H1 (cell line): ENCODE measurements around the gene FAM83C. TPM values are rescaled to one million over a fixed set of nuclear protein-coding genes. Genes with fewer than 3 reads are reported as not detected.

Experiments used
- KDM1A ChIP-seq: fragments of 200-600, 300-600 bp; sonication (generic); IDR thresholded peaks from 2 replicates; pipeline ENCODE4 v1.7.1; 2016; ENCODE audit warnings: mild to moderate bottlenecking, low read length, borderline replicate concordance
- KDM4A ChIP-seq: IDR thresholded peaks from one replicate; pipeline ENCODE4 v1.7.1; 2012; ENCODE audit warnings: low read depth, mild to moderate bottlenecking, moderate library complexity, low read length, inconsistent platforms; ENCODE audit not compliant: severe bottlenecking
- POLR2AphosphoS5 ChIP-seq: IDR thresholded peaks from 2 replicates; pipeline ENCODE4 v1.6.1; 2011; ENCODE audit warnings: low read depth, low read length
- RAD21 ChIP-seq, 2 experiments: IDR thresholded peaks in 1 of 2; conservative IDR thresholded peaks in 1 of 2; 2 replicates each; pipeline ENCODE4 v1.6.1; 2011; ENCODE audit warnings: low read depth in 2 of 2, low read length in 2 of 2, improper control_type of control experiment in 1 of 2, inconsistent platforms in 1 of 2, mild to moderate bottlenecking in 1 of 2, moderate library complexity in 1 of 2
- RNF2 ChIP-seq: fragments of 200-900, 300-1000 bp; sonication (generic); IDR thresholded peaks from 2 replicates; pipeline ENCODE4 v1.7.1; 2016; ENCODE audit warnings: borderline replicate concordance, low read depth, mild to moderate bottlenecking, antibody characterized with exemption, low read length; ENCODE audit not compliant: poor library complexity, severe bottlenecking; ENCODE audit errors: missing control alignments
- SP1 ChIP-seq: IDR thresholded peaks from 2 replicates; pipeline ENCODE4 v1.6.1; 2011; ENCODE audit warnings: low read depth, low read length
- polyA plus RNA-seq, 7 experiments: library from polyadenylated mRNA; depleted of rRNA in 3 of 7; stranded (reverse) in 5 of 7; unstranded in 2 of 7; fragments of >200 nt in 5 of 7; fragments of 200-250 nt in 2 of 7; gene quantifications; 1 replicate in 5 of 7; 2 replicates in 1 of 7; 4 replicates in 1 of 7; pipeline versions ENCODE4 v1.2.1 to v1.2.3, GENCODE V29; 2011 to 2013; ENCODE audit warnings: missing spikeins in 2 of 7, mixed read lengths in 2 of 7
- total RNA-seq: library from RNA; stranded (reverse); fragmentation: NEBNext Ultra II Directional; extraction: Animal tissue kit (Norgen Biotek cat#: 25700); gene quantifications from 2 replicates; pipeline ENCODE4 v1.2.1, GENCODE V29; 2021
- TF ChIP-seq, protein P1 (sequence below): IDR thresholded peaks from 2 replicates; pipeline ENCODE4 v1.6.1; 2012; ENCODE audit warnings: inconsistent platforms
- TF ChIP-seq, protein P2 (sequence below): fragments of 300-600 bp; sonication (generic); IDR thresholded peaks from 2 replicates; pipeline ENCODE4 v1.7.1; 2012; ENCODE audit warnings: low read length, moderate library complexity, mild to moderate bottlenecking, inconsistent platforms; ENCODE audit not compliant: insufficient replicate concordance

FAM83C gene
- total and polyA plus RNA-seq, 2 of the 8 experiments (the other 6 are each of a cell fraction or from before 2014, with no cell fraction given), result not detected

DNA sequence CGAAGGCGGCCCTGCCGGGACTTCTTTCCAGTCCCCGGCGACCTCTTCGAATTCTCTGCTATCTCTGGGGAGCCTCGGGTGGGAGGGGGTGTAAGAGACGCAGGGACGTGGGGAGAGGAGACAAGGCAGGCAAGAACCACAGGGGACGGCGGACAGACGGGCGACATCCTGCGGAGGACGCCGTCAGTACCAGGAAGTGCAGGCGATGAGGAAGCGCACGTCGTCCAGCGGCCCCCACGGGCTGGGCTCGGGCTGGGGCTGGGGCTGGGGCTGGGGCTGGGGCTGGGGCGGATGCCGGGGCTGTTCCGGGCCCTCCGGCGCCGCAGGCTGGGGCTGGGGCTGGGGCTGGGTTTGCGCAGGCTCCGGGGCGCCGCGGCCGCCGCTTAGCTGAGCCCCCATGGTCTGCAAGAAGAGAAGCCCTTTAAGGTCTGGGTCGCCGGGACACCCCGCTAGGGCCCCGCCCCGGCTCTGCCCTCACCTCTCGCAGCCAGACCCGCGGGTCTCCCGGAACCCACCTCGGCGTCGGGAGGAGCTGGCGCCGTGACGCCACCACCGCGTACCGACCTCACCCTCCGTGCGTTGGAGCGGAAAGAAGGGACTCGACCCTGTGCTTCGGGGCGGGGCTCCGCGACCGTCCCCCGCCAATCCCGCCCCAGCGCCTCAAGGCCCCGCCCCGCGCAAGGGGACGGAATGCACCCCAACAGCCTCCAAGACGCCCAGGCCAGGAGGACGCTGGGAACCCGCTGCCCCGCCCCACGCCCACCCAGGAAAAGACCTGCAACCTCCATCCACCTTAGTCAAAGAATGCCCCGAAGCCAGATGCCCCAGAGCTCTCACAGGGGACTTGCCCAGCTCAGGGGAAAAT lies 14.5 kb downstream of the FAM83C start, which contains the start of gene MMP24OS (continued):
- TF ChIP-seq, protein P1, sequence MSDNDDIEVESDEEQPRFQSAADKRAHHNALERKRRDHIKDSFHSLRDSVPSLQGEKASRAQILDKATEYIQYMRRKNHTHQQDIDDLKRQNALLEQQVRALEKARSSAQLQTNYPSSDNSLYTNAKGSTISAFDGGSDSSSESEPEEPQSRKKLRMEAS, result peak; percentile 21; the same call in 1 of the 2 replicates
- TF ChIP-seq POLR2AphosphoS5 (peak; percentile 90), RAD21 (IDR thresholded peaks at IDR 0.05 in 1 of 2, conservative IDR thresholded peaks at IDR 0.05 in 1 of 2; ENCODE audit: low read depth in 2 of 2, low read length in 2 of 2) (peak in 1 of 2 experiments; percentile 5; a peak in 1 of 4 replicates), SP1 (no peak), KDM4A (no peak), KDM1A (no peak), RNF2 (no peak)
- TF ChIP-seq, protein P2, sequence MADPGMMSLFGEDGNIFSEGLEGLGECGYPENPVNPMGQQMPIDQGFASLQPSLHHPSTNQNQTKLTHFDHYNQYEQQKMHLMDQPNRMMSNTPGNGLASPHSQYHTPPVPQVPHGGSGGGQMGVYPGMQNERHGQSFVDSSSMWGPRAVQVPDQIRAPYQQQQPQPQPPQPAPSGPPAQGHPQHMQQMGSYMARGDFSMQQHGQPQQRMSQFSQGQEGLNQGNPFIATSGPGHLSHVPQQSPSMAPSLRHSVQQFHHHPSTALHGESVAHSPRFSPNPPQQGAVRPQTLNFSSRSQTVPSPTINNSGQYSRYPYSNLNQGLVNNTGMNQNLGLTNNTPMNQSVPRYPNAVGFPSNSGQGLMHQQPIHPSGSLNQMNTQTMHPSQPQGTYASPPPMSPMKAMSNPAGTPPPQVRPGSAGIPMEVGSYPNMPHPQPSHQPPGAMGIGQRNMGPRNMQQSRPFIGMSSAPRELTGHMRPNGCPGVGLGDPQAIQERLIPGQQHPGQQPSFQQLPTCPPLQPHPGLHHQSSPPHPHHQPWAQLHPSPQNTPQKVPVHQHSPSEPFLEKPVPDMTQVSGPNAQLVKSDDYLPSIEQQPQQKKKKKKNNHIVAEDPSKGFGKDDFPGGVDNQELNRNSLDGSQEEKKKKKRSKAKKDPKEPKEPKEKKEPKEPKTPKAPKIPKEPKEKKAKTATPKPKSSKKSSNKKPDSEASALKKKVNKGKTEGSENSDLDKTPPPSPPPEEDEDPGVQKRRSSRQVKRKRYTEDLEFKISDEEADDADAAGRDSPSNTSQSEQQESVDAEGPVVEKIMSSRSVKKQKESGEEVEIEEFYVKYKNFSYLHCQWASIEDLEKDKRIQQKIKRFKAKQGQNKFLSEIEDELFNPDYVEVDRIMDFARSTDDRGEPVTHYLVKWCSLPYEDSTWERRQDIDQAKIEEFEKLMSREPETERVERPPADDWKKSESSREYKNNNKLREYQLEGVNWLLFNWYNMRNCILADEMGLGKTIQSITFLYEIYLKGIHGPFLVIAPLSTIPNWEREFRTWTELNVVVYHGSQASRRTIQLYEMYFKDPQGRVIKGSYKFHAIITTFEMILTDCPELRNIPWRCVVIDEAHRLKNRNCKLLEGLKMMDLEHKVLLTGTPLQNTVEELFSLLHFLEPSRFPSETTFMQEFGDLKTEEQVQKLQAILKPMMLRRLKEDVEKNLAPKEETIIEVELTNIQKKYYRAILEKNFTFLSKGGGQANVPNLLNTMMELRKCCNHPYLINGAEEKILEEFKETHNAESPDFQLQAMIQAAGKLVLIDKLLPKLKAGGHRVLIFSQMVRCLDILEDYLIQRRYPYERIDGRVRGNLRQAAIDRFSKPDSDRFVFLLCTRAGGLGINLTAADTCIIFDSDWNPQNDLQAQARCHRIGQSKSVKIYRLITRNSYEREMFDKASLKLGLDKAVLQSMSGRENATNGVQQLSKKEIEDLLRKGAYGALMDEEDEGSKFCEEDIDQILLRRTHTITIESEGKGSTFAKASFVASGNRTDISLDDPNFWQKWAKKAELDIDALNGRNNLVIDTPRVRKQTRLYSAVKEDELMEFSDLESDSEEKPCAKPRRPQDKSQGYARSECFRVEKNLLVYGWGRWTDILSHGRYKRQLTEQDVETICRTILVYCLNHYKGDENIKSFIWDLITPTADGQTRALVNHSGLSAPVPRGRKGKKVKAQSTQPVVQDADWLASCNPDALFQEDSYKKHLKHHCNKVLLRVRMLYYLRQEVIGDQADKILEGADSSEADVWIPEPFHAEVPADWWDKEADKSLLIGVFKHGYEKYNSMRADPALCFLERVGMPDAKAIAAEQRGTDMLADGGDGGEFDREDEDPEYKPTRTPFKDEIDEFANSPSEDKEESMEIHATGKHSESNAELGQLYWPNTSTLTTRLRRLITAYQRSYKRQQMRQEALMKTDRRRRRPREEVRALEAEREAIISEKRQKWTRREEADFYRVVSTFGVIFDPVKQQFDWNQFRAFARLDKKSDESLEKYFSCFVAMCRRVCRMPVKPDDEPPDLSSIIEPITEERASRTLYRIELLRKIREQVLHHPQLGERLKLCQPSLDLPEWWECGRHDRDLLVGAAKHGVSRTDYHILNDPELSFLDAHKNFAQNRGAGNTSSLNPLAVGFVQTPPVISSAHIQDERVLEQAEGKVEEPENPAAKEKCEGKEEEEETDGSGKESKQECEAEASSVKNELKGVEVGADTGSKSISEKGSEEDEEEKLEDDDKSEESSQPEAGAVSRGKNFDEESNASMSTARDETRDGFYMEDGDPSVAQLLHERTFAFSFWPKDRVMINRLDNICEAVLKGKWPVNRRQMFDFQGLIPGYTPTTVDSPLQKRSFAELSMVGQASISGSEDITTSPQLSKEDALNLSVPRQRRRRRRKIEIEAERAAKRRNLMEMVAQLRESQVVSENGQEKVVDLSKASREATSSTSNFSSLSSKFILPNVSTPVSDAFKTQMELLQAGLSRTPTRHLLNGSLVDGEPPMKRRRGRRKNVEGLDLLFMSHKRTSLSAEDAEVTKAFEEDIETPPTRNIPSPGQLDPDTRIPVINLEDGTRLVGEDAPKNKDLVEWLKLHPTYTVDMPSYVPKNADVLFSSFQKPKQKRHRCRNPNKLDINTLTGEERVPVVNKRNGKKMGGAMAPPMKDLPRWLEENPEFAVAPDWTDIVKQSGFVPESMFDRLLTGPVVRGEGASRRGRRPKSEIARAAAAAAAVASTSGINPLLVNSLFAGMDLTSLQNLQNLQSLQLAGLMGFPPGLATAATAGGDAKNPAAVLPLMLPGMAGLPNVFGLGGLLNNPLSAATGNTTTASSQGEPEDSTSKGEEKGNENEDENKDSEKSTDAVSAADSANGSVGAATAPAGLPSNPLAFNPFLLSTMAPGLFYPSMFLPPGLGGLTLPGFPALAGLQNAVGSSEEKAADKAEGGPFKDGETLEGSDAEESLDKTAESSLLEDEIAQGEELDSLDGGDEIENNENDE, result no peak
